GM19238 (cell line): ENCODE data around the gene EPHB1.

Source experiments
- DNase-seq: peaks from one replicate; pipeline ENCODE4 v3.0.0; 2011; ENCODE audit warnings: low spot score; ENCODE audit not compliant: insufficient read length

The EPHB1 gene

DNA sequence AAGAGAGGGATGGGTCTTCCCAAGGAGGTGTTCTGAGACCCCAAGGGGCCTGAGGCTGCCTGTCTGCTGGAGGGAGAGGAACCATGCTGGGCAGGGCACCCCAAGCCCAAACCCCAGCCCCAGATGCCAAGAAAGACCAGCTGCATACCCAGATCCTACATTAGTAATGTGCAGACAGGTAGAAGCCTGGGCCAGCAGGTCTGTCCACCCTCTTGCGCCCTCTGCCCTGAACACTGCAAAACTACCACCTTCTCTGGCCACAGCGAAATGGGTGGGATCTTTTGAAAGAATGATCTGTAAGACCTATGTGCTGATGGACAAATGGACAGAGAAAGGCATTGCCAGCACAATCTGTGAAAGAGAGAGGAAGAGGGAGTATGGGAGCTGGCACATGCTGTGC lies 283.2 kb downstream of the EPHB1 start:
- DNase-seq: no peak

DNA sequence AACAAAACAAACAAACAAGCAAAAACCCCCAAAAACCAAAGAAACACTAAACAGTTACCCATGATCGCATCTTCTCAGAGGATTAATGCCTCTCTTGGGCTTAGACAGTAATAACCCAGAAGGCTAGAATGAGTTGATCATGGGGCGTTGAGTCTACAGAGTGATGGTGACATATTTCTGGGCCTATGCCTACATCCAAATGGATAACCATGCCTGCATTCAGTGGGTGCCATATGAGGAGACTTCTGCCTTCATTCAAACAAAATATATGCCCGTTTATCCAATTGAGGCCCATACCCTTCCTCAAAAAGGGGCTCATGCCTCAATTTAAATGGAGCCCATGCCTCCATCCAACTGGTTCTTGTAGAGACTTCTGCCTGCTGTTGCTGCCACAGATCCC lies 284.0 kb downstream of the EPHB1 start:
- no peak for DNase-seq

DNA sequence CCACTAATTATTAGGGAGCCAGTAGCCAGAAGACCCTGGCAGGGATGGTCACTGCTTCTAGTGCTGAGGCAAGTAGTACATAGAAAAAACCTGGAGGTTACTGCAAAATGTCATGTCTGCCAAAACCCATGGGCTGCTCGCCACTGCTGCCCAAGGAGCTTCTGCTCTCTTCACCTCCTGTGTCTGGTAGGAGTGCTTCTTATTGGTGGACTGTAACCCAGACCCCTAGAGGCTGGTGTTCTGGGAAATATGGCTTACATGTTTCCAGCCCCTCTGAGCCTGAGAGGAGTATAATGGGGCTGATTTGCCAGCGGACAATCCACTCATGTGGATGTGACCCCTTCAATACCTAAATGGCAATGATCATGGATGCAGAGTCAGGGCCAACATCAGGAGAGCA lies 286.4 kb downstream of the EPHB1 start:
- no peak for DNase-seq

DNA sequence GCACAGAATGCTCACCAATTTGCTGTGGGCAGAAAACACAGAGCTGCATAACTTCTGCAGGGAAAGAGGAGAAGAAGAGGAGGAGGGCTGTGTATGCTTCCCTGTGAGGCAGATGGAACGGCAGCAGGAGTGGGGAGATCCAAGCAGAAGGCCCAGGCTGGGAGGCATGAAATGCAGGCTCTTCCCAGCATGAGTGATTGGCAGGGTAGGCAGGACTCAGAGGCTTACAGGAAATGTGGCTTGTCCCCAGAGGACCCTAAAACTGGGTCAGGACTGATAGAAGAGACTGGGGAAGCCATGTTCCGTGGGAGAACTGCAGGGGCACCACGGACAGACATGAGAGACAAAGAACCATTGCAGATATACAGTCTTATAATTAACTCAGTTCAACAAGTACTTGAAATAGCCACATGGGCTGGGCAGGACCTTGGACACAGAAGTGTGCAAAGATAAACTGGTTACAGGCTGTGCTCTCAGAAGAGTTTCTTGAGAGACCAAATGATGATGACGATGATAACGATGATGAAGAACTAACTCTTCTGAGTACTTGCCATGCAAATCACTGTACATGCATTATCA lies 286.9 kb downstream of the EPHB1 start:
- DNase-seq: no peak

DNA sequence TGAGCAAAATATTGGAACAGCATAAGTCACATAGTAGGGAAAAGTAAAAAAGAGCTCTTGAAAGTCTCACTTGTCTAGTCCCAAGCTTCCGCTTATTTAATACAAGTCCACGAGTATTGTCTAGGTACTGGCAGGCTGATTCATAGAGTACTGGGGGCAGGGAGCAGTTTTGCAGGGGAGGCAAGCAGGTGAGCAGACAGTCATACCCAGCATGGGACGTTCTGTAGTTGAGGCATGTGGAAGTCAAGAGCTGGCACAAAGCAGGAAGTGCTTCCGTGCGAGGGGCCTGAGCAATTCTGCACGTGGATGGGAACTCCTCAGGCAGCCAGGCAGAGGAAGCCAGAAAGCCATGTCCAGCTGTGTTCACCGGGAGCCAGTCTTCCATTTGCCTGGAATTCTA lies 287.6 kb downstream of the EPHB1 start:
- no peak for DNase-seq

DNA sequence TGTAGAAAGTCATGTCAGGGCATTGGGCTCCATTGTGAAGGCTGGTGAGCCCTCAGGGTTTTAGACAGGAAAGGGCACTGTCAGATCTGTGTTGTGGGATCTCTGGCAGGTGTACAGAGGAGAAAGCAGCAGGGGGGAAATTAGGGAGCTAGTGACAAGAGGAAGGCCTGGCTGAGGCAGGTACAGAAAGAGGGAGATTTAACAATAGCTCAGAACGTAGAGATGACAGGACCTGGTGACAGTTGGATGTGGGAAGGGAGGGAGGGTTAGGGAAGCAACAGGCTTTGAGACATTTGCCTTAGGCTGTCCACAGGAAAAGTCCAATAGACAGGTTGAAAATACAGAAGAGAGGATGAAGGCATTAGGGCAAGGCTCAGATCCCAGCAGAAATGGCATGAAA lies 288.1 kb downstream of the EPHB1 start:
- DNase-seq: no peak

DNA sequence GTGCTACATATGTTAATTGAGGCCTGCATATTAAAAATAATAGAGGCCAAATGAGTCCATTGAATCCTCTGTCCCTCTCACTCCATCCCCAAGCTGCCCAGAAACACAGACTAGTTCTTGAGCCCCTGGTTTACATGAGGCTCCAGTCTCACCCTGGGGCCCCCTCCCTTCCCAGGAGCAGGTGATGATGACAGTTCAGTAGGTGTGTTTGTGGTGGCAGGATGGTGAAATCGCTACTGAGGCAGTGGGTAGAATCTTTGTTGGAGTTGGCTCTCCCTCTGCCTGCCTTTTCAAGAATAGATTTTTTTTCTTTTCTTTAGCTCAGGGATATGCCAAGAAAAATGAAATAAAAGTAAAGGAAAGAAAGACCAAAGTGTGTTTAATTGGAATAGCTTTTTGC lies 288.7 kb downstream of the EPHB1 start:
- DNase-seq: no peak

DNA sequence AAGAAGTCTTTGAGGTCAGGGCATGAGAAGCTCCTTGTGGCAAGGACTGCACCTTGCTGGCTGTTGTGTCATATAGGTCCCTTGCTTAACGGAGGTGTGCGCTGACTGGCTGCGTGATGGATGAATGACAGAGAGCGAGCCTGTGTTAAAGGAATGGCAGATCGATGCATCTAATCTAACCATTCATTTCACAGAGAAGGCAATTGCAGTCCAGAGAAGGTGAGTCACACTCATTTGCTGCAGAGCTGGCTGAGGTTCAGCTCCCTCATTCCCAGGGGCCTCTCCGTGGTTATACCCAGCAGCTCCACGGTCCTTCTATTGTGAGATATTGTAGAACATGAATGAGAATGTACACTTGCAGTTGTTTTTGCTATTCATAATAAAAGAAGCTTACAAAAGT lies 289.3 kb downstream of the EPHB1 start:
- DNase-seq: no peak

DNA sequence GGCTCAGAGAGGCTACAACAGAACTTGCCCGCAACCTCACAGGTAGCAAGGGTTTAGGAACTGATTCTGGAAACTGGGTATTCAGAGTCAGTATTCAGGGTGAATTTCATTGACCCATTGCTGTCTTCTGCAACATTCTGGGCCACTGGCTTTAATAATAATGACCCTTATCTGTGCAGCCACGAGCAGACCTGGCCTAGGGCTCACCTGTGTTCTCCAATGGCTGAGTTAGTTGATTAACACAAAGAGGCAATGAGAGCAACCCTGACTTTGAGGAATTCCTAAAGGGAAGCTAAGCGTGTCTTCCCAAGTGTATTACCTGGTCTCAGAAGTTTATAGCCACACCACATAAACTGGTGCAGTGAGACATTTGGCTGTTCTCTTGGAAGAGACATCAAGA lies 289.9 kb downstream of the EPHB1 start:
- no peak for DNase-seq

DNA sequence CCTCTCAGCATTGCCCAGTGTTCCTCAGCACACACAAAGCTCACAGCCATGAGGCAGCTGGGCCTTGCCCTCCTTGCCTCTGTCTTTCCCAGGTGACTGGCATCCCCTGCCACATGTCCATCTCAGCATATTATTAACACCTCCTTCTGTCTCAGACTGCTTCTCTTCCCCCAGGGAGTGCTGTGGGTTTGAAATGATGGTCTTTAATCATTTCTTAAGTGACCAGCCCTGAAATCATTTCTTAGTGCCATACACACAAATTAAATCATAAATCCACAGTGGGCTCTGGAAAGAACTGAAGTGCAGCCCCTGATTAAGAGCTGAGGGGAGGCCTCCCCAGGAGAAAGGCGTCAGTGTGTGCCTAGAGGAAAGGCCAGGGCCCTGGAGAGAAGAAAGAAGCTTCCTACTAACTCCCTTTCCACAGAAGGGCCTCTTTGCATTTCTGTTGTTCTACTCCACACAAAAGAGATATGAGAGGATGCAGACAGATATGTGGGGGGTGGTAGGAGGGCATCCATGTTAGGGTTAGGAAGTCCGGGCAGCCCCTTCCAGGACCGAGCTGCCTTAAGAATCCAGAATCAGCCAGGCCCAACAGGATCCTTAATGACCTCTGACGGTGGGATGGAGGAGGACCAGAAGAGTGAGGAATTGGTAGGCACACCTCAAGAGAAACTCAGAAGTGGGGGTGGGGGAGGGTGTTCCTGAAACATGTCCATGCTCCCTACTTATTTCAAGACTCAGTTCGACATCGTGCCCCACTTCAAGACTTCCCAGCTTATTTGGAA lies 290.8 kb downstream of the EPHB1 start:
- DNase-seq: no peak

DNA sequence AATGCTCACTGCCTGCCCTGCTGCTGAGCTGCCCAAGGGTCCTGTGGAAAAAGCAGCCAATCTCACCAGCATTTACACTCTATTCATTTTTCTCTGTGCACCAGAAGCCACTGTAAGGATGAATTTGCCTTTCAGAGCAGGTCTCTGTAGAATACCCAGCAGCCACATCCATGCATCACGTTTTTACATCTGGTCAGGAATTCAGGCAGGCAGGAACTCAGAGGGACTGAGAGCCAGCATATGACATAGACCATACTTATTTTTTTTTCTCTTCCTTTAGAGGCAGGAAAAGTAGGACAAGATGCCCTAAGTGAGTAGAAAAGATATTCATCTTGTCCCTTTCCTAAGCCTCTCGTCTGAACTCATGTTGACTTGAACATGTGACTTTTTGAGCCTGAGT lies 292.7 kb downstream of the EPHB1 start:
- DNase-seq: no peak

DNA sequence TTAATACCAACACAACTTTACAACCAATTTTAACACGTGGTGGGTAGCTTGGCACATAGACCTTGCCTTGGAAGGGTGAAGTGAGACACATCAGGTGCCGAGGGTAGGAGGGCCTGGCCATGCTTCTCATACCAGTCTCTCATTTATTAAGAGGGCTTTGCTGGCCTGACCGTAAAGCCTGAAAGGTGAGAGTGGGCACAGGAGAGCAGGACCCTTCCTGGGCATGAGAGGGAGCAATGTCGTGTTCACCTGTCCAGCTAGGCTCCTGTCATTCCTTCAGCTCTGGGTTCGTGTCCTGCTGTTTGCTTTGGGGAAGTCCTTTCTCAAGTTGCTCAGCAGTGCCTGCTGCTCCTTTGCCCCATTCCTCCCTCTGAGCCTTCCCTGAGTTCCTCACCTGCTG lies 294.4 kb downstream of the EPHB1 start:
- no peak for DNase-seq

DNA sequence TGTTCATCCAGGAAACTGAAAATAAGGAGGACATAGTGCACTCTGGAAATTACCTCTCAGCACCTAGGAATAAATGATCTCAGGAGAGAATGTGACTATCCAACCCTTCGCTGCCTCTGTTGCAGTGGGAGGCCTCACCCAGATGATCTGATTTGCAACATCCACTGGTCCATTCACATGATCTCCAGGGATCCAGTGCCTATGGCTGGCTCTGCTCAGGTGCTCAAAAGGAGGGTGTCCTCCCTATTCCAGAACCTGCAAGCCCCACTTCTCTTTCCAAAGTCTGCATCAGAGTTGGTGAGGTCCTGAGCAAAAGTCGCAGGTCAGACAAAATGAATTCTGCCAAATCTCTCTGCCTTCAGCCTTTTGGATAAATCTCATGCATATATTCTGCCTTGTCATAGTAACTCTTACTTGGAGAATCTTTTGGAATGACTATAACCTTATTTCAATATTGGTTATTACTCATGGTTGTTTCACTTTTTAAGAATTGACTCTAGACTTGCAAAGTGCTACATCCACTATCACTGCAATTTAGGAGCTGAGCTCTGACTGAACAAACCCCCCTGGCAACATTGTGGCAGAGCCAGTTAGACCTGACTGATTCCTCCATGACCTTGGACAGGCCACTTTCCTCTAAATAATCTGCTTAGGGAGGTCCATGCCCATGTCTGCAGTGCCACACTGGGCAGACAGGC lies 295.1 kb downstream of the EPHB1 start:
- DNase-seq: no peak

DNA sequence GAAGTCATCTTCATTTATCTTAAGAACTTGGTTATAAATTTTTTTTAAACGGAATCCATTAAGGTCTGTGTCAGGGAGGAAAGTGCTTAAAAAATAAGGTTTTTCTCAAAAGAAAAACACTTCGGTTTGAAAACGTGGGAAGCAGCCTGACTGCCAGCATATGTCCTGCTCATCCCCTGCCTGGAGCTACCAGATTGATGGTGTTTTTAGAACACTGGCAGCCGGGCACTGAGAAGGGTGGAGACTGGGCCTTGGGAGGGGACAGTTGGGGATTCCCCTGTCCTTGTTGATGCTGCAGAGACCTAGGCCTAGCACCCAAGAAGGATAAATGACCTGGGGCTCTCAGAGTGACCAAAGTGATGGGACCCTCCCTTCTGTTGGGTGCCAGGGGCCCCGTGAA lies 296.9 kb downstream of the EPHB1 start:
- no peak for DNase-seq

DNA sequence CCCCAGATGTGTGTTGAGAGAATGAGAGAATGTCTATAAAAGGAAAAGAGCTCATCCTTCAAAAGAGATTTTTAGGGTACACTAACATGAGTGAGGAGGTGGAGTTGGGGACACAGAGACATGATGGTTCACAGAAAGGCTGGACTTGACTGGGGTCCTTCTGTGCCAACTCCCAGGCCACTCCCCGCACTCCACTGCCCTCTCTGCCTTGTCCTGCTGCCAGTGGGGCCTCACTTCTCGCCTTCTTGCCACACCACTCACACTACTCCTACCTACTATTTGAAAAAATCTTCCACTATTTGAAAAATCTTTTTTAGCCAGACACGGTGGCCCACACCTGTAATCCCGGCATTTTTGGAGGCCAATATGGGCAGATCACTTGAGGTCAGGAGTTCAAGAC lies 298.1 kb downstream of the EPHB1 start:
- DNase-seq: no peak

DNA sequence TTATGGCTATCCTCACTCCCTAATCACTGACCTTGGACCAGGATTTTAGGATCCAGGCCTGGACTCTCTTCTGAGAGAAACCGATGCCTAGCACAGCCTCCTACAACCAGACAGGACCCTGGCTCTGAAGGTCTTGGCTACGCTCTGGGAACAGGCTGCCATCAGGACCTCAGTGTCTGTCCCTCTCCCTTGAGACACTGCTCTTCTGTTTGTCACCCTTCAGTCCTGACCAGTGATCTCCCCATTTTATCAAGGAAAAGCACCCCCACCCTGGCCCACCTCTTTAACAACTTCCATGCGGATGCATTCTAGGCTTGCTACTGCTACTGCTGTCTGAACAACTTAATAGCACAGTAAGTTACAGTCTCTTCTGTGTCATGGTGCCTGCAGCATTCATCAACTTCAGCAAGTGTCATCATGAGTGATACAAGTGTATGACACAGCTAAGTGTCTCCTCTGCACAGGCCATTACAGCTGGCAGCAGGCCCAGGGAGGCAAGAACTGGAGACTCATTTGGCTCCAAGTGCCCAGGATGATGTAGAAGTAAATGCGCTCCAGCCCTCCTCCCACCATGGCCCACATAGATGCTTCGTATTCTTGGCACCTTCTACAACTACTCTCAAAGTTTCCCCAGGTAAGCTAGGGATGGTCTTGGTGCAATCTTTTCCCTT lies 302.4 kb downstream of the EPHB1 start:
- no peak for DNase-seq

DNA sequence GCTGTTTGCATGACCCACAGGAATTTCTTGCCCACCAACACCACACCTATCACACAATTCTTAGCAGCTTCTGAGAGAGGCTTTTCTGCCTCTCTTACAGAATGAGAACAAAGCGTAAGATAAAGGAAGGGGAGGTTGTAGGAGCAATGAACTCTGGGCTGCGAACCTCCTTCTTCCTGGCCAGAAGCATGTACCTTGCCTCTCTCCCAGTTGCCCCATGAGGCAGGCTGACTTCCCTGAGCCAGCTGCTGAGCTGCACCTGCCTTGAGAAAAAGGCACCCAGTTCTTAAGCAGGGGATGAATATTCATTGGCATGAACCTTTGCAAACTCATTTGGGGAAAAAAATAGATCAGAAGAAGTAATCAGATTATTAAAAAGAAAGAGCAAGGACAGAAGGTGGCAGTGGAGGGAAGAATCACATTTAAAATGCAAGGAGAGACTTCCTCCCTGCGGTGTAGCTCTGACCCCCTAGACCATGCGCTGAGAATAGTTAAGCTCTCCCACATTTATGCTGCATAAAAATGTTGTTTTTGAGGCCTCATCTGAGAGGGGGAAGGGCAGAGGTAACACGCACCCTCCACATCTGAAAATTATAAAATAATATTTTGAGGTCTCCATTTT lies 304.8 kb downstream of the EPHB1 start:
- no peak for DNase-seq

DNA sequence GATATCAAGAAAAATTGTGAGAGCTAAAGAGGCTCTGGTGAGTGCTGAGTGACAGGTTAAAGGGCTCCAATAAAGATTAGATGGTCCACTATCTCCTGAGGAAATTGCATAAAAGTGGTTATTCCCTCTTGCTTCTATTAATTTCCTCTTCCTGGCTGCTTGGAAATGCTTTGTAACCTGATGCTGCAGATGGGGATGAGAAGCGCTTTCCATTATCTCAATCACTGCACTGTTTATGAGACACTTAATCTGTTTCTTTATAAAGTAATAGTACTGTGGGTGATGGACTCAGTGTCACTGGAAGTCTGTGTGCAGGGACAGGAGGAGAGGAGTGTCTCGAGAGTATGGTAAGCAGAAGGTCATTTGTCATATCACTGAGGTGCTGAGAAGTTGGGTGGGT lies 305.3 kb downstream of the EPHB1 start:
- no peak for DNase-seq

DNA sequence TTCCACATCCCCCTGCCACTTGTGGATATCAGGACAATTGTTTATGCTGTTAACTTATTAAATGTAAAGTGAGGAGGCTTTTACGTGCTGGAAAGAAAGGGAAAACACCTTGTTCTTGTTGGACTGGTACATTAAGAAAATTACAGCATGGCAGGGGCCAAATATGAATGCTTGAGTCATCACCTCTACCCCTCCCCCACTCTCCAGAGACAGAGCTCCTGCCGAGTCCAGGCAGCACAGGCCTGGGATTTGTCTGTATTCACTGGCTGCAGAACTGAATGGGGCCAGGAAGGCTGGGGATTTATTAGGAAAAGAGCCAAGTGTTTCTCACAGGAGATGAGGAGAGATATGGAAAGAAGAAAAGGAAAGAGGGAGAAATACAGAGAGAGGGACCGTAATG lies 308.9 kb downstream of the EPHB1 start:
- no peak for DNase-seq

DNA sequence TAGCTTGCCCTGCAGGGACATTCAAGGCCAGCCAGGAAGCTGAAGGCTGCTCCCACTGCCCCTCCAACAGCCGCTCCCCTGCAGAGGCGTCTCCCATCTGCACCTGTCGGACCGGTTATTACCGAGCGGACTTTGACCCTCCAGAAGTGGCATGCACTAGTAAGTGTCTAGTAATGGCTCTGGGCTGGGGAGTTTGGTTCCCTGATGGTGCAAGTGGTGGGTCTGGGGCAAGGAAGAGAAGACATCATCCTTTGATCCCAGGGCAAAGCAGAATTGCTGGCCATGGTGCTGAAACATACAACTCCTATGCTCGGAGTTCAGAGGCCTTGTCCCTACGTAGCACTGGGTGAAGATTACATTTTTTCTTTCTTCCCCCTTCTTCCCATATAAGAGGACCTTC lies 311.4 kb downstream of the EPHB1 start:
- DNase-seq: peak; percentile 11

DNA sequence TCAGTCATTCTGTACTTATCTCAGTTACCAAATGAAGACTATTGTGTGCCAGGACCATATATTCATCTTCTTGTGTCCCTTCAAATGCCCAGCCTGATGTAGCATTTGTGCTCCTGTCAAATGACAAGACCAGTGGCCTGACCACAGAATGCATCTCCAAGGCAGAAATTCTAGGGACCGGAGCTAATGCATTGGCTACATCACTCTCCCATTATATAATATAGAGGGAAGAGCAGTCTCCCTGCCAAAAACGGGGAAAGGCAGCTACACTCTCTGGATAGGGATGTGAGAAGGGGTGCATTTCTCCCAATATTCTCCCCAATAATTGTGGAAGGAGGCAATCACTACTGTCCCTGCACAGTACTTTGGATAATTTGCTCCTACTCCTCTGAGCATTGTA lies 312.0 kb downstream of the EPHB1 start:
- no peak for DNase-seq

DNA sequence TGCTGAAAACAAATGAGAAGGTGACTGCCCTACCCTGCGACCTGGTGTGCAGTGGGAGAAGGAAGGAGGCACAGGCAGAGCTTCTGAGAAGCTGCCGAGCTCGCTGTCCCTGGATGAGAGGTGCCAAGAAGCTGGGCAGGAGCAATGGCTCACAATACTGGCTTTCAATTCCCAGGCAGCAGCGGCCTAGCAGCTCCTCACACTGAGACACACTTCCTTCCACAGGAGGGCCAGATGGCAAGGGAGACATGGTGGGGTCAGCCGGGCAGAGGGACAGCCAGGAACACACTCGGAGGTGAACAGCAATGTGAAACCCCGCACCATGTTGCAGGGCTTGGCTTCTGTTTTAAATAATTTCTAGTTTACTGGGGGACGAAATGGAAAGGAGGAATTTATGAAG lies 314.6 kb downstream of the EPHB1 start:
- DNase-seq: no peak
